ENCODE data around the gene NDUFAF2. TPM values are rescaled to one million over a fixed set of nuclear protein-coding genes. Genes with fewer than 3 reads are reported as not detected.

The NDUFAF2 gene
- total and polyA plus RNA-seq, 2 of the 13 experiments (the other 11 are each of a cell fraction or from before 2014, with no cell fraction given) = 34.0 to 78.4 TPM

DNA sequence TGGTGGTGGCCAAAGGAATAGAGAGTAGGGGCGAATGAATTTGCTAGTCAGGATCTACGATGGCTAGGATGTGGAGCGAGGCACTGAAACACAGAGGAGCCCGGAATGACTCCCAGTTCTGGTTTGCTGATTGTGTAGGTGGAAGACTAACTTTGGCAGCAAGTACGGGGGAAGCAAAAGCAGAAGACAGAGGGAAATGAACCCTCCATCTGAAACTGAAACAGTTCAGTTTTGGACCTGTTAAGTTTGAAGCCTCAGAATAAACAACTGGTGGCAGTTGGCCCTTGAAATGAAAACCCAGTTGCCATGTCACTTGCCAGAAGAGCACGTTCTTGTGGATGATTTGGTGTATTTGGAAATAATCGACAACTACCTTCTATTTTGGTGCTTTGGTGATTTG lies 232.7 kb downstream of the NDUFAF2 start (continued):
- no peak for TF ChIP-seq ZMAT3 (CRISPR knock-in tag; conservative IDR thresholded peaks at IDR 0.05)
- no peak for TF ChIP-seq RARA (CRISPR knock-in tag; IDR thresholded peaks at IDR 0.05)
- TF ChIP-seq NFIB (CRISPR knock-in tag; IDR thresholded peaks at IDR 0.05; ENCODE audit: borderline replicate concordance) = no peak
- TF ChIP-seq RBAK (CRISPR knock-in tag; IDR thresholded peaks at IDR 0.05) = no peak
- TF ChIP-seq ZNF703 (CRISPR knock-in tag; IDR thresholded peaks at IDR 0.05; ENCODE audit: borderline replicate concordance) = no peak

DNA sequence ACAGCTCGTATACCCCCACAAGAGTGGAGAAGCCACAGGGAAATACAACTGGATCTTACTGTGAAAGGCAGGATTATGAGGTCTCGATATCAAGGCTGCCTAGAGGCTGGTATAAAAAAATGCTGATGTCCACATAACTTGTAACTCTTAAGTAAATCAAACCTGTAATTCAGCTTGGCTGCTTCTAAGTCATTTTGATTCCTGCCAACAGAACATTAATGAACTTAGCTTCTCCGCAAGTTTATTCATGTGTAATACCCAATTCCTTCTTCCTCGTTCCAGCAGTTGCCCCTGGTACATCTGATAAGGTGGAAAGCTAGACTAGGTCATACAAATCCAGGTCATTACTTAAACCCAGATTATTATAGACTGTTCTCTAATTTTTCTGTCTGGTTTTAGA lies 233.7 kb downstream of the NDUFAF2 start:
- TF ChIP-seq MAFK (conservative IDR thresholded peaks at IDR 0.05 in 1 of 2, IDR thresholded peaks at IDR 0.05 in 1 of 2; ENCODE audit: low read length in 2 of 2) (peak; percentile 39 to 65; a peak in 3 of 4 replicates), SMAD9 (CRISPR knock-in tag; IDR thresholded peaks at IDR 0.05) (no peak), HOXA5 (CRISPR knock-in tag; IDR thresholded peaks at IDR 0.05) (no peak), MAFF (IDR thresholded peaks at IDR 0.05; ENCODE audit: low read depth, low read length) (0 out of 2 replicates have a peak, but pooled peaks have one; percentile 5), ZBTB3 (CRISPR knock-in tag; IDR thresholded peaks at IDR 0.05; ENCODE audit: borderline replicate concordance, low read depth) (no peak)
- Histone ChIP-seq H2AFZ (ENCODE audit: low read length) (no peak overlapping the region), H4K20me1 (ENCODE audit: insufficient read depth, low read length) (no peaks in the 10 kb centered on the region), H3K4me1 (ENCODE audit: insufficient read depth, low read length) (no peaks in the 10 kb centered on the region), H3K79me2 (ENCODE audit: insufficient read depth, low read length) (no peaks in the 10 kb centered on the region), H3K36me3 (replicated peaks in 1 of 2; ENCODE audit: control insufficient read depth in 1 of 2, insufficient read depth in 2 of 2, low read length in 2 of 2) (no peaks in the 10 kb centered on the region), H3K4me2 (ENCODE audit: low read depth, low read length) (no peak overlapping the region), H3K9me3 (ENCODE audit: low read length) (no peaks in the 10 kb centered on the region), H3K4me3 (replicated peaks in 1 of 3; ENCODE audit: insufficient read depth in 1 of 3, low read depth in 2 of 3, low read length in 3 of 3) (no peak overlapping the region), H3K27ac (ENCODE audit: extremely low read length, insufficient read depth, low read length) (no peak overlapping the region), H3K9ac (ENCODE audit: insufficient read depth, low read depth, low read length) (no peak overlapping the region), H3K27me3 (ENCODE audit: control insufficient read depth in 1 of 2, insufficient read depth in 2 of 2, low read length in 2 of 2) (no peaks in the 10 kb centered on the region; a peak in 1 of 5 replicates)
- 56% methylated on average over 4 of the region's 4 CpGs for WGBS (ENCODE audit: low lambda C conversion rate)
- ChIA-PET CTCF (ENCODE audit: low intra/inter-chr PET ratio, low total read pairs) (no interaction called here), POLR2A (no interaction called here)
- in situ Hi-C loops (cut with HindIII; ENCODE audit: extremely low pct_ligation_motif_present, low pct_unique_long_range_greater_than_20kb) = no loop called here
- intact Hi-C loops (cut with micrococcal nuclease; ENCODE audit: unreplicated experiment) = no loop called here
- BruUV-seq (replicated peaks) = no TSS peak
- ATAC-seq (no peak), DNase-seq (ENCODE audit: low spot score) (no peak), FAIRE-seq (no peak)
